Epidermal melanocyte (primary cell): Measurements from ENCODE around the gene PCDH9.
"Not testable (repeated sequence)": the region's sequence is repeated elsewhere in the genome, so short reads cannot be mapped to it uniquely, and the experiment has no call there.

Source experiments
- DNase-seq: peaks from one replicate; pipeline ENCODE4 v3.0.0; 2011; ENCODE audit warnings: low spot score; ENCODE audit not compliant: insufficient read length

The PCDH9 gene

DNA sequence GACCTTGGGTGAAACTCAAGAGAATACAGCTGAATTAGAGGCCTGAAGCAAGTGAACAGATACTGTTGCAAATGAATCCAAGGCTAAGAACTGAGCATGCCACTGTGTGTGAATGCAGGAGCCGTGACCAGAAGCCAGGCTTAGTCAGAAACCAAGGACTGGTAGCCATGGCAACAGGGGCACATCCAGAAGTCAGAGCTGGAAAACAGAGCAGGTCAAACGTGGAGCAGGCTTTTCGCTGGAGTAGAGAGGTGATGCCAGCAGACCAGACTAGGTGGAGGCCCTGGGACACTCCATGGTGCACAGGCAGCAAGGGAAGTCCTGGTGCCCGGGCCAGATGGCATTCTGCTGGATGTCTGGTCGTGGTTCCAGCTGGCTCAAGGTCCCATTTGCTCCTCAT lies 564.1 kb downstream of the PCDH9 start:
- DNase-seq = no peak

DNA sequence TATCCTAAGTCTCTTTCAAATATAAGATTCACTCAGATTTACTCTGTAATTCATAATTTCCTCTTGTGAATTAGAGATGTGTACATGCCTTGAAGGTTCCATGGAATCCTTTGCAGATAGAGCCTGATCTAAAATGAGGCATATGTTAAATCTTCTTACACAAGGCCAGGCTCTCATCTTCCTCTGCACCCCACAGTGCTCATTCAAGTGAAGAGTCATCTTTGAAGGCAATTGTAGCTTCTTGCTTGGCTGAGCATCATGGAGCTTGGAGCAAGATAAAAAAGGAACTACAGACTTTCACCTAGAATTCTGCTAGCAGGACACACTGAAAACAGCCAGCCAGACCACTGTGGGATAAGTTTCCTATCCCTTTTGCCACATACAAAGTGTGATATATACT lies 566.4 kb downstream of the PCDH9 start:
- DNase-seq = no peak

DNA sequence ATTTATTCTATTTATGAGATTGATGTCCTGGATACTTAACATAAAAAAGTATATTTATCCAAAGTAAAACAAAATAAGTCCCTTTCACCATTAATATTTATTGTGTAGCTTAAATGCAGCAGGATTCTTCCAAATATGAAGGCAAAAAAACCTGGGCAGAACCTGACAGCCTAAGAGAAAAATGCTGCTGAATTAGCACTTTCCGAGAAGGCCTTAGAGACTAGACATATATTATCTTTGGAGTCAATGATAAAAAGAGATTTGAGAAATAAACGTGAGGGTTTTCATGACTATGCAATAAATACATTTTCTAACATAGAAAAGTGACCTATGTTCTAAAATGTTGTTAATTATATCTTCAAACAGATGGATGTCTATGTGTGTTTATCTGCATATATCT lies 566.9 kb downstream of the PCDH9 start:
- no peak for DNase-seq

DNA sequence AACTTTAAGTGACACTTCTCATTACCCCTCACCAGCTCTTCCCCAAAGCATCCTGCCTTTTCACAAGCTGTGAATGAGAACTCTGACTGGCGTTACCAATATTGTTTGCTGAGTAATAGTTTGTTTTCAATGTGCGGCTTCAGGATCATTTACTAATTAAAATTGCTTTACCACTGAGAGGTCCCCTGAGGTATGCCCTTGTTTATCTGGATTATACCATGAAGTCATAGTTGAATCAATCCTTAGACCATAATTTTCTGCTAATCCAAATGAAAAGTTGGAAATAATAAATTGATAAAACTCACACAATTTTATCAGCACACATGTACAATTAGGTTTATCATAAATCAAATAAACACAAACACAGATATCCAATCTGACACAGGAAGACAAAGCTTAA lies 568.8 kb downstream of the PCDH9 start:
- no peak for DNase-seq

DNA sequence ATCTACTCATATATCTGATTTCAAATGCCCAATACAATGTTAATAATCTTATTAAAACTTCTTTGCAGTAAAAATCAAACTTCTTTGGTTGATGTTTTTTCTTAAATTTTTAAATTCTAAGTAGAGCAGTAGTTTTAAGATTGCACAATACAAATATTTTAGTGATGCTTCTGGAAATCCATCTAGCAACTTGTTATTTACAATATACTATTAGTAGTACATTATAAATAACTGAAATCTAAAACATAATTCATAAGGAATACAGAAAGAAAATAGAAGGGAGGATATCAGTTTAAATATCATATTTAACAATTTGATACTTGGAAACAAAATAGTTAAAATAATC lies 569.7 kb downstream of the PCDH9 start:
- no peak for DNase-seq

DNA sequence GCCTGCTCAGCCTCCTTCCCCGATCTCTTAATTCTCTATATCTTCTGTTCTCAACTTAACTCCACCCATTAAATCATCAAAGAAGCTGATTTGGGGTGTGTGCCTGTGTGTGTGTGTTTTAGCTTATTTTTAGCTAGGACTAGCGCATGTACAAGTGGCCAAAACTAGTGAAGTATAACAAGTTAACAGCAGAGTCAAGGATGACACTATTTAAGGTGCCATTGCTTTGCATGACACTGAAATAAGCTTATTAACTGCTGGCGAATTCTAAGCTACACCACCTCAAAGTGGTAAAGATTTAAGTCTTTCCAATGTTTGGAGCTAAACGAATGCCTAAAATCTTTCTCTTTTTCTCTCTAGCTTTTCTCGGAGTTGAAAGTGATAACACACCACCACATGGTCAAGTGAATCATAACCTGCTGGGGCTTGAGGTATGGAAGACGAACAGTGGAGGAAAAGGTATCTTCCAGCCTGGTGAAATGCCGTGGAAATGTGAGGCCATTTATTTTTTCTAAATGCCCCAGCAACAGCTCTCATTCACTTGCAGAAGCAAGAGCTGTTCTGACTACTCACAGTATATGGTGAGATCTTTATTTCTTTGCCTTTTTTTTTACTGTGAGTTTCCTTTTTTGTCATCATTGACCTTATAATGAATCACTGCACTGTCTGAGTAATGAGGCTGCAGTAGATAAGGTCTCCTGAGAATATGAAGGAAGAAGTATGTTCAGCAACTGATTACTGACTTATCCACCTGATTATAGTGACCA lies 570.3 kb downstream of the PCDH9 start:
- no peak for DNase-seq

DNA sequence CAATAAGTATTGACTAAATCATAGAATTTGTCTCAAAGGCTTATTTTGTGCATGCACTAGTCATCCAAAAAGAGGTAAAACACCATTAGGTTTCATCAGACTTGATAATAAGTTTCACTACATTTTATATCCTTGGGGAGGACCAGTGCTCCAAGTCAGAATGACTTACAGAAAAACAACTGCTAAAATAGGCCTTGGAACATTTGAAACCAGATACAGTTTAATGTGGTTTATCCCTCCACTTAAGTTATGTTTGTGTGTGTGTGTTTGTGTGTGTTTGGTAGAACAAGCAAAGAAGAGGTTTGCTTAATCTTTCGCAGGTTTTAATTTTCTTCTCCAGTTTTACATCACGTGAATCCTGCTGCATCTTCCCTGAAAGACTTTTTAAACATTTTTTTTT lies 570.9 kb downstream of the PCDH9 start:
- DNase-seq = no peak

DNA sequence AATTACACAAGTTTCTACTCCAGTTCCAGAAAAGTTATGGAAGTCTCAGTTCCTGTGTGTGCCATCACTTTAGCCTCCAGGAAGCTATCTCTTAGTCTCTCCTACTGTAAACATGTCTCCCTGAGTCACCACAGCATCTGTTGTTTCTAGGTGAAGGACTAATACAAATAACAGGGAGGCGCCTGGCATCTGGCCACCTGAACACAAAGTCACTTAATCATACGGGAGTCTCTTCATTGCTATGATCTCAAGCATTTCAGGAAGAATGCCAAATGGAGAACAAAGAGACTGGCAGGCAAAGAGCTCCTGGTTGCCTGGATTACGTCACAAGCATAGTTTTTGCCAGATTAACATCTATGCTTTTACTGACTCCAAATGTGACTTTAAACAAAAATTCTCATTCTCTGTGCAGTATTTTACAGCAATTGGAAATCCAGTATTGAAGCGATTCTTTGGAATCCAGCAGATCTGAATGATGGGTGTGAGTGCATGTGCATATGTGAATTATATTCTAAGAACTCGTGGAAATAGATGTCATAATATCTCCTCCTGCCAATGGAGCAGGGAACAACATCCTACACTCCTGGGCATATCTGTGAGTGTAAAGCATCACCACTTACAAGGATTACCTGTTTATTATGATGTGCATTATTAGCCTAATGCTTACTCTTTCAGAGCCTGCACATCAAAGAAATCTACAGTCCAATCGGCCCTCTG lies 572.8 kb downstream of the PCDH9 start:
- DNase-seq = no peak

DNA sequence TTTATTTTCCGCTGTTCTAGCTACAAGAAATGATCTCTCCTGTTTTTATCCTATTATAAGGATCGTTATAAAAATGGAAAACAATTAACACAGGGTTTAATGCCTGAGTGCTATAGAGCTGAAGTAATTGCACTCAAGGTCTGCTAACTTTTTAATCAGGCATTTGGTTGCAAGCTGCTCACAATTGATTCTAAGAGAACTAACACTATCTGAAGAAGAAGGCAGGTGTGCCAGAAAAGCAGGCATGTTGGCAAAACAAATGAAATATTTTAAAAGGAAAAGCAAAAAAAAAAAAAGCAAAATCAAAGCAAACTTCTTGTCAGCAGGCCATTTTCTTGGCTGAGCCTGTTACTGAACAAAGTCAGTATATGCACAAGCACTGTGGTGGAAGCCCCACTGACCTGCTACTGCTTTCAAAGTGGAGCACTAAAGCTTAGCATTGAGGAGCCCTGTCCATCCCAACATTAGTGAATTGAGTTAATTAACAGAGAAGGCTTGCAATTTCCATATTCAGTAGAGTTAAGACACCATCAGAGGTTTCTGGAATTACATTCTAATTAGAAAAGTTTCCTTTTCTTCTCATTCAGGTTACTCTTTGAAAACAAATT lies 574.2 kb downstream of the PCDH9 start:
- DNase-seq = no peak

DNA sequence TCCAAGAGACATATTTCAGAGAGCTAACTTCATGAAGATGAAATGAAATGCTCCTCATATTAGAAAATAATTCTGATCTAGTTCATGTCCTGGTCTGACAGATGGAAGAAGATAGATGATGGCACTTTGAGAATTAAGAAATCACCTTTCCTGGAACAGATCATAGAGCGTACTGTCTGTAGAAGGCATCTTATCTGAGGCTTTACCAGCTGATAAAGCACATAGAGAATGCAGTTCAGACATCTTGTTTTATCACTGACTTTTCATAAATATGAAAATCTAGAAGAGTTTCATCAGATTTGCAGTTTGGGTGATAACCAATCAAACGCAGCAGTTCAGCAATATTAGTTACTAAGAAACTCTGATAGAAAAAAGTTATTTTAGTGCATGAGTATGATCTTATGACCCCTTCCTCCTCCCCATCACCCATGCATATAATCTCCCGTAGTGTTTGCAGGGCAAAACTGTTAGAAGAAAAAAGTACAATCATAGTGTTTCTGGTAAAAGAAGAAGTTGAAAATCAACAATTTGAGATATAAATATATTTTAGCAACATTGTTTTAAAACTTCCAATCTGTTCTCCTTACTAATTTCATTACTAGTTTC lies 585.2 kb downstream of the PCDH9 start:
- DNase-seq = no peak

DNA sequence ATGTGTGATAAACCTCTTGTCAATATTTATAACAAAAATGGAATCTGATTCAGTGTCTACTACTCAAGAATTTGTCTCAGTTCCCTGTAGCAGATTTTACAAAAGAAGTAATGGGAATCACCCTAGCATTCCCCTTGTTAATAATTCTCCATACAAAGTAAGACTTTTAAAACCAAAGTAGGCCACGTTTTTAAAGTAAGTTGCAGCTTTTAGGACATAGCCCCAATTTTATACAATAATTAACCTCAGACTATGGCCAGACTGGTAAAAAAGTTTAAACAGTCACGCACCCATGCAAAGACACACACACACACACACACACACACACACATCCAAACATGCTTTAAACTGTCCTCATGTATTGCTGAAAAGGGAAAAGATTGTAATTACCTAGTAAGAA lies 589.9 kb downstream of the PCDH9 start:
- DNase-seq = no peak

DNA sequence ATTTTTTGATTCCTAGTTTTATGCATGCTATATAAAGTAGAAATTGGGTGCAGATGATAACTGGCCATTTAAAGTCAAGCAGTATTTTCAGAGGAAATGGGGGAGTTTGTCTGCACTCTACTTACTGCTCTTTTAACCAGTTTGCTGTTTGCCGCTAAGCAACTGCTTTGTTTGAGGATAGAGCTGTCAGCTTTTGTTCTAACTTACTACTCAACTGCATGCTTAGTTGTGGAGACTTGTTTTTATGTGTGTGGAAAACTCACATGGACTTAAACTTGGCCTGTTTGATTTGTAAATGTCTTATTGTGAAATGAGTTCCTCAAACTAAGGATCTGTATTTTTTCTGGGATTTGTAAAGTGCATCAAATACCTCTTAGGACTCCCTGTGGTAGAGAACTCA lies 591.1 kb downstream of the PCDH9 start:
- DNase-seq = no peak

DNA sequence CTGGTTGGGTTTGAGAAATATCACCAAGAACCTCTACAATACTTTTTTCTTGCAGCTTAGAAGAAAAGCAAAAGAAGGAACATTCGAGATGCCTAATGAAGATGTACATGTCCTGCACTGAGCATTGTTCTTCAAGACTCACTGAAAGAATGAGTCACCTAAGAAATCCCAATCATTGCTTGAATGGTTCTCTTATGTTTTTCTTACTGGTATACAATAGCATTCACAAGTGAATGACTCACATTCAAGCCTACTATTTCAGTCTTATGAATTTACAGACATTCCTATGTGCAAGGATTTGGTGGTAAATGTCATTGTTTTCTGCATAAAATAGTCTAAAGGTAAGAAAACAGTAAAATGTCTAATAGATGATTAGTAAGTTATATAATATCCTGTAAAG lies 594.6 kb downstream of the PCDH9 start:
- peak; percentile 19 for DNase-seq

DNA sequence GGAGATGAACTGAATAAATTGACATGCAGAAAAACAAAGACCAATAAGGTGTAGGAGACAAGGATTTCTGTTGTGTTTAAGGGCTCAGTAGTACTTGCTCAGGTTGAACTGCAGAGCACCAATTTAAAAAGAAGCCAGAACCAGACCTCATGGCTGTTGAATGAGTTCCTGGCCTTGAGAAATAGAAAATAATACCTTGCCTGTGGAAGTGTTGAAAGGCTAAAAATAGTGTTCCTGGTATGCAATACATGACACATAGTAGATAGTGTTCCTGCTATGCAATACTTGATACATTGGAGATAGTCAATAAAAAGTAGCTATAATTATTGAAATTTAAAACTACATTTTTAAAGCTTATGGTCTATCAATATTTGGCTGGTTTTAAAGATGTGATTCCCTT lies 595.8 kb downstream of the PCDH9 start:
- no peak for DNase-seq

DNA sequence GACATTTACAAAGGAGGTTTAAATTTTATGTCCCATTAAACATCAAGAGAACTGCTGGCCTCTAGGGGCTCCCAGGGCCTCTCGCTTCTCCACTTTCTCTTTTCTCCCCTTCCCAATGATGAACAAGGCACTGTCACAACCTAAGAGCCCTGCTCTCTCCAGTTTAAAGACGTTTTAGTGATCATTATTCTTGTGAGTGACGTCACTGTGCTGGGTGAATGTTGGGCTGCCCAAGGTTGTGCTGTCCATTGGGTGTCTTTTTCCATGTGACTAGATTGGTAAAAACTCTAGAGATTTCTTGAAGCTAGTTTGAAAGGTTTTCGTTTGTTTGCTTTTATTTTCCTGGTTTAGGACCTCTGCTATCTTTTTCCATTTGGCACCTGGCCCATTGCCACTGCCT lies 602.6 kb downstream of the PCDH9 start:
- DNase-seq = no peak

DNA sequence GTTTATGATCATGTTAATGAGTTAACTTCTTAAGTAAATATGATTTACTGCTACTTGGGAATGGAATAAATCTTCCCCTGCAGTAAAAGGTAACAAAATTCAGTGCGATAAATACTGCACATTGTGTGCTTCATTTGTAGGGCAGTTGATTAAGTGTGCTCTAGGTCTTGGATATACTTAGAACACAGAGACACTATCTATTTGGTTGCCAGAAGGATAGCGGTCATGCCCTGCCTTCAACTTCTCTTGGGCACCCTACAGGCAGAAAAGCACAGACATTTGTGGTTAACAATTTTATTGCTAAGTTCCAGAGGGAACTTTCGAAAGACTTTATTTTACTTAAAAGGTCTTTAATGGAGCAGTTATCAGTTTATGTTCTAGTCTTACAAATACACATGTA lies 605.8 kb downstream of the PCDH9 start:
- peak; percentile 16 for DNase-seq

DNA sequence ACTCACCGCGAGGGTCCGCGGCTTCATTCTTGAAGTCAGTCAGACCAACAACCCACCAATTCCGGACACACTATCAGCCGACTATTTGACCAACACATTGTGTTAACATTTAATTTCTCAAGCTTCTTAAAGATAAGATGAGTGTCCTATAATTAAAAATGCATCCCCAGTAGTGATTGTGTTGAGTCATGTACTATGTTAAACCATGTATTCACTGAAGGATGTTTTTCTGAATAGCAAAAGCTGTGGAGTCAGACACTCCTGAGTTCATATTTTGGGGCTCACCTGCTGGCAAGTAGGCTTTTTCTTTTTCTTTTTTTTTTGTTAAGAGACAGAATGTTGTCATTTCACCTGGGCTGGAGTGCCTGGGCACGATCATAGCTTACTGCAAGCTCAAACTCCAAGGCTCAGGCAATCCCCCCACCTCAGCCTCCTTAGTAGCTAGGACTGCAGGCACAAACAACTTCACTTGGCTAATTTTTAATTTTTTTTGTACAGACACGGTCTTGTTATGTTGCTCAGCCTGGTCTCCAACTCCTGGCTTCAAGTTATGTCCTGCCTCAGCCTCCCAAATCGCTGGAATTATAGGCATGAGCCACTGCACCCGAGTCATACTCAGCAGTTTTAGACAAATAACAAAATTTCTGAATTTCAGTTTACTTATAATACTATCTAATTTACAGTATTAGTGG lies 606.9 kb downstream of the PCDH9 start:
- DNase-seq = no peak

DNA sequence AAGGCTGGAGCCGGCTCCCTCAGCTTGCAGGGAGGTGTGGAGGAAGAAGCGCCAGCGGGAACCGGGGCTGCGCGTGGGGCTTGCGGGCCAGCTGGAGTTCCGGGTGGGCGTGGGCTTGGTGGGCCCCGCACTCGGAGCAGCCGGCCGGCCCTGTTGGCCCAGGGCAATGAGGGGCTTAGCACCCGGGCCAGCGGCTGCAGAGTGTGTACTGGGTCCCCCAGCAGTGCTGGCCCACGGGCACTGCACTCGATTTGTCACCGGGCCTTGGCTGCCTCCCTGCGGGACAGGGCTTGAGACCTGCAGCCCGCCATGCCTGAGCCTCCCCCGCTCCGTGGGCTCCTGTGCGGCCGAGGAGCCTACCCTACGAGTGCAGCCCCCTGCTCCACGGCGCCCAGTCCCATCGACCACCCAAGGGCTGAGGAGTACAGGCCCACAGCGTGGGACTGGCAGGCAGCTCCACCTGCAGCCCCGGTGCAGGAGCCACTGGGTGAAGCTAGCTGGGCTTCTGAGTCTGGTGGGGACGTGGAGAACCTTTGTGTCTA lies 608.2 kb downstream of the PCDH9 start:
- DNase-seq = not testable (repeated sequence)

DNA sequence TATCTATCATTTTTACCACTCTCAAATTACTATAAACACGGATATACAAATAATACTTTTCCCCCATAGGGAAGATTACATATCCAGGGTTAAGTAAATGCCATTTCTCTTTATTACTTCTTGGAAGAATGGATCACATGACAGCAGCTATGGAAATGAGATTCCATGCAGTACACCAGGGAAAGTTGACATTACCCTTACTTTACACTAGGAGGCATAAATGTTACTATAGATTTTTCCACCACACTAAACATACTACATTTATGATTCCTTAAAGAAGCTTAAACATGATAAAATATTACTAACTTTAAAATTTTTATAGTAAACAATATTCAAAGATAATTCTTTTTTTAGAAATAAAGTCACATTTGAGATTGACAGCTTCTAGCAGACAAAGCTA lies 611.4 kb downstream of the PCDH9 start:
- DNase-seq = peak; percentile 22

DNA sequence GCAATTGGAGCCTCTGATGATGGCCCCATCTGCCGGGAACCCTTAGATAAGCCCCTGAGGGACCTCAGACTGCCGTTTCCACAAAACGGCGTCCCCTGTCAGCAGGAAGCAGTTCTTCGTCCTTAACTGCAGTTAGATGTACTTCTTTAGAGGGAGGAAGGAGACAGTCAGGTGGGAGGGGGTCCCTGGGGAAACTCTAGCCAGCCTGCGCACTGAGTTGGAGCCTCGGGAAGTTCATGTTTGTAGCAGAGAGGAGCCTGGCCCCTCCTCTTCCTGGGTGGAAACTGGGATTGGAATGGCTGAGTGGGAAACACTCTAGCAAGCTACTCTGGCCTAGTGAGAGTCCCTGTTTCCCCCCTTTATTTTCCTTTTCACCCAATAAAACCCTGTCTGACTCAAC lies 612.4 kb downstream of the PCDH9 start:
- no peak for DNase-seq

DNA sequence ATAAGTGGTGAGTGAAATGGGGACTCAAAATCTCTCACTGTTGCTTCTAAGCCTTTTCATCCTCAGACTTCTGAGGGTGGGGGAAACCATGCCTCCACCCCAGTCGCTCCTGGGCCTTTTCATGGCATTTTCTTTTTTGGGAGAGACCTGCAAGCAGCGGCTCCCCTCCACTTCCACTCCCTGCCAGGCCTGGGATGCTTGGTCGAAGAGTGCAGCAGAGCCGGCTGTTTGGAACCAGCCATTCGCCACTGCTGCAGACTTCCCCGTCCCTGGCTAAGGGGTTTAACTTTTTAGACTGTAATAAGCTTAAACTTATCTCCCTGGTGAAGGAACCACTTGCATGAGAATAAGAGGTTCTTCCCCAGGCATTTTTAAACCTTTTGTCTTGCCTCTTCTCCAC lies 617.2 kb downstream of the PCDH9 start:
- DNase-seq = no peak

DNA sequence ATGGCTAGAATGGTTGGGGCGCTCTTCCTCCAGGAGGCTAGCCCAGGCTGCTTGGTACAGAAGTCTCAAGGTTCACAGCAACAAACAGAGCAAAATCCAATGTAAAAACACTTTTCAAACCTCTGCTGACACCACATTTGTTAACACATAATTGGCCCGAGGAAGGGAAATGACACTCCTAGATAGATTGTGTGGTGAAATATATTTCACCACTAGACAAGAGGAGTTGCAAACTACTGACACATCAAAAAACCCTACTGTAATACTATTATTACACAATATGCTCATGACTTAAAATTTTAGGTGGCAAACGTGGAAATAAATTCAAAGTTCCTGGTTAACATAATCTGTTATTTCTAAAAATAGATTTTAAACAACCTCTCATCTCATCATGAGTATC lies 643.6 kb downstream of the PCDH9 start:
- no peak for DNase-seq
